Loucy (cell line): ENCODE measurements around the gene EEFSEC.

Experiments
- EZH2phosphoT487 ChIP-seq: fragments of 200-600 bp; IDR thresholded peaks from 2 replicates; pipeline ENCODE4 v1.6.1; 2018; ENCODE audit warnings: antibody characterized with exemption, mild to moderate bottlenecking, moderate library complexity, borderline replicate concordance
- TF ChIP-seq, protein P1 (sequence below): fragments of 200-600 bp; sonication (generic); conservative IDR thresholded peaks from 2 replicates; pipeline ENCODE4 v1.5.1; 2014; ENCODE audit warnings: mild to moderate bottlenecking, antibody characterized with exemption, low read length

DNA sequence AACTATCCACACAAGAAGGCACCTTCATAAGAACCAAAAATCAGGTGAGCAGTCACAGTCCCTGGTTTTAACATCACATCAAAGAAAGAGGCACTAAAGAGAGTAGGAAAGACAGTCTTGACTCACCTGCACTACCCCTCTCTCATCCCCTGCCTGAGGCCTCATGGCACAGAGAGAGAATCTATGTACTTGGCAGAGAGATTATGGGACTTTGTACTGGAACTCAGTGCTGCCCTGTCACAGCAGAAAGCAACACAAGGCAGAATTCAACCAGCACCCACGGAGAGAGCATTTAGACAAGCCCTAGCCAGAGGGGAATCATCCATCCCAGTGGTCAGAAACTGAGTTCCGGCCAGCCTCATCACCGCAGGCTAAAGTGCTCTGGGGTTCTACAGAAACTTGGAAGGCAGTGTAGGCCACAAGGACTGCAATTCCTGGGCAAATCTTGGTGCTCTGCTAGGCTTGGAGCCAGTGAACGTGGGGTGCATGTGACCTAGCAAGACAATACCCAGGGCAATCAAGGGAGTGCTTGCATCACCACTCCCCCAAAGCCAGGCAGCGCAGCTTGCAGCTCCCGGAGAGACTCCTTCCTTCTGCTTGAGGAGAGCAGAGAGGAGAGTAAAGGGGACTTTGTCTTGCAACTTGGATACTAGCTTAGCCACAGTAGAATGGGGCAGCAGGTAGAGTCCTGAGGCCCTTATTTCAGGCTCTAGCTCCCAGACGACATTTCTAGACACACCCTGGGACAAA is 21.2 kb upstream of the EEFSEC start:
- TF ChIP-seq EZH2phosphoT487: no peak
- TF ChIP-seq, protein P1, sequence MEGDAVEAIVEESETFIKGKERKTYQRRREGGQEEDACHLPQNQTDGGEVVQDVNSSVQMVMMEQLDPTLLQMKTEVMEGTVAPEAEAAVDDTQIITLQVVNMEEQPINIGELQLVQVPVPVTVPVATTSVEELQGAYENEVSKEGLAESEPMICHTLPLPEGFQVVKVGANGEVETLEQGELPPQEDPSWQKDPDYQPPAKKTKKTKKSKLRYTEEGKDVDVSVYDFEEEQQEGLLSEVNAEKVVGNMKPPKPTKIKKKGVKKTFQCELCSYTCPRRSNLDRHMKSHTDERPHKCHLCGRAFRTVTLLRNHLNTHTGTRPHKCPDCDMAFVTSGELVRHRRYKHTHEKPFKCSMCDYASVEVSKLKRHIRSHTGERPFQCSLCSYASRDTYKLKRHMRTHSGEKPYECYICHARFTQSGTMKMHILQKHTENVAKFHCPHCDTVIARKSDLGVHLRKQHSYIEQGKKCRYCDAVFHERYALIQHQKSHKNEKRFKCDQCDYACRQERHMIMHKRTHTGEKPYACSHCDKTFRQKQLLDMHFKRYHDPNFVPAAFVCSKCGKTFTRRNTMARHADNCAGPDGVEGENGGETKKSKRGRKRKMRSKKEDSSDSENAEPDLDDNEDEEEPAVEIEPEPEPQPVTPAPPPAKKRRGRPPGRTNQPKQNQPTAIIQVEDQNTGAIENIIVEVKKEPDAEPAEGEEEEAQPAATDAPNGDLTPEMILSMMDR: no peak
